GM12878 (cell line): ENCODE measurements around the gene CENPP. TPM values are rescaled to one million over a fixed set of nuclear protein-coding genes. Genes with fewer than 3 reads are reported as not detected.

Source experiments
- ATAC-seq: fragments of 200-7000 bp; cut with Tn5 transposase; 3 replicates; pipeline ENCODE4 v1.9.1; 2020; ENCODE audit warnings: mild to moderate bottlenecking, moderate library complexity
- BruUV-seq: library from RNA; stranded (reverse); fragments of 400-500 nt; replicated peaks from 2 replicates; lab custom pipeline; 2021; lab: Mats Ljungman, UMichigan
- CTCF ChIA-PET: fragments of 300-600 bp; sonication (Branson Sonifier 250); formaldehyde crosslinking; extraction: SDS; loops from one replicate; lab custom pipeline; 2021; ENCODE audit warnings: inconsistent platforms; lab: Yijun Ruan, JAX
- POLR2A ChIA-PET: fragments of 350-600 bp; formaldehyde crosslinking; extraction: SDS; loops from one replicate; lab custom pipeline; 2021; ENCODE audit warnings: inconsistent platforms; lab: Charles Lee
- RAD21 ChIA-PET: fragments of 300-600 bp; sonication (Branson Sonifier 250); formaldehyde crosslinking; loops from one replicate; lab custom pipeline; 2023; ENCODE audit warnings: antibody characterized with exemption; ENCODE audit not compliant: unreplicated experiment; lab: Charles Lee
- SMC1A ChIA-PET: fragments of 300-600 bp; sonication (Branson Sonifier 250); formaldehyde crosslinking; loops from one replicate; lab custom pipeline; 2023; ENCODE audit not compliant: unreplicated experiment, uncharacterized antibody; lab: Charles Lee
- DNase-seq: peaks from one replicate; pipeline ENCODE4 v3.0.0-alpha.2; 2011; ENCODE audit warnings: low read depth, low spot score
- FAIRE-seq: peaks from 3 replicates; lab custom pipeline; 2011; peaks lifted over from hg19 to GRCh38; lab: Jason Lieb, UNC
- H2AFZ ChIP-seq: 2 replicates; pipeline ENCODE4 v1.6.0; 2011; ENCODE audit warnings: low read depth, low read length, control low read depth; ENCODE audit not compliant: control insufficient read depth
- H3K27ac ChIP-seq: 2 replicates; pipeline ENCODE4 v1.5.1; 2011; ENCODE audit warnings: control low read depth; ENCODE audit not compliant: control insufficient read depth, insufficient read depth
- H3K27me3 ChIP-seq, 2 experiments: replicated peaks in 1 of 2; 2 replicates each; pipeline versions ENCODE4 v1.6.0 to v1.6.1; 2011; ENCODE audit warnings: low read length in 1 of 2; ENCODE audit not compliant: control insufficient read depth in 2 of 2, insufficient read depth in 2 of 2
- H3K36me3 ChIP-seq, 2 experiments: 2 replicates each; pipeline ENCODE4 v1.5.1; 2011; ENCODE audit warnings: low read length in 1 of 2; ENCODE audit not compliant: control insufficient read depth in 2 of 2, insufficient read depth in 2 of 2
- H3K4me1 ChIP-seq: 2 replicates; pipeline ENCODE4 v1.6.1; 2011; ENCODE audit warnings: mild to moderate bottlenecking, low read length, moderate library complexity, mixed read lengths; ENCODE audit not compliant: control insufficient read depth, insufficient read depth
- H3K4me2 ChIP-seq: 2 replicates; pipeline ENCODE4 v1.6.0; 2011; ENCODE audit warnings: control low read depth; ENCODE audit not compliant: control insufficient read depth, insufficient read depth
- H3K4me3 ChIP-seq: fragments of 200-600 bp; sonication (generic); 2 replicates; pipeline ENCODE4 v1.5.1; 2016
- H3K79me2 ChIP-seq: 2 replicates; pipeline ENCODE4 v1.6.0; 2011; ENCODE audit warnings: low read length; ENCODE audit not compliant: control insufficient read depth, insufficient read depth
- H3K9ac ChIP-seq: 2 replicates; pipeline ENCODE4 v1.8.0; 2011; ENCODE audit warnings: low read length, control low read depth, mixed read lengths; ENCODE audit not compliant: control insufficient read depth, insufficient read depth
- H3K9me3 ChIP-seq: replicated peaks from 3 replicates; pipeline ENCODE4 v1.5.1; 2011; ENCODE audit warnings: mild to moderate bottlenecking, low read length; ENCODE audit not compliant: control insufficient read depth, insufficient read depth
- H4K20me1 ChIP-seq: 2 replicates; pipeline ENCODE4 v1.6.0; 2011; ENCODE audit not compliant: control insufficient read depth, insufficient read depth
- ATF2 ChIP-seq: IDR thresholded peaks from 2 replicates; pipeline ENCODE4 v1.6.1; 2012; ENCODE audit warnings: low read length, inconsistent platforms
- ATF3 ChIP-seq: IDR thresholded peaks from 2 replicates; pipeline ENCODE4 v1.6.1; 2011; ENCODE audit warnings: low read depth, mild to moderate bottlenecking, low read length, moderate library complexity, borderline replicate concordance; ENCODE audit errors: extremely low read depth
- CREB1 ChIP-seq: IDR thresholded peaks from 2 replicates; pipeline ENCODE4 v1.6.1; 2012; ENCODE audit warnings: low read depth, mild to moderate bottlenecking, inconsistent platforms
- DPF2 ChIP-seq: fragments of 450-650 bp; IDR thresholded peaks from 2 replicates; pipeline ENCODE4 v1.6.1; 2017; ENCODE audit warnings: mild to moderate bottlenecking
- HDAC2 ChIP-seq: fragments of 200-600 bp; sonication (generic); IDR thresholded peaks from 2 replicates; pipeline ENCODE4 v1.6.1; 2017
- IKZF1 ChIP-seq: fragments of 450-650 bp; conservative IDR thresholded peaks from 2 replicates; pipeline ENCODE4 v1.6.1; 2017; ENCODE audit warnings: antibody characterized with exemption, mild to moderate bottlenecking
- JUND ChIP-seq: IDR thresholded peaks from 2 replicates; pipeline ENCODE4 v1.6.1; 2012; ENCODE audit warnings: low read depth, mild to moderate bottlenecking, low read length, improper control_type of control experiment, moderate library complexity
- LARP7 ChIP-seq: fragments of 450-650 bp; IDR thresholded peaks from 2 replicates; pipeline ENCODE4 v1.6.1; 2017; ENCODE audit warnings: mild to moderate bottlenecking
- MAX ChIP-seq: IDR thresholded peaks from 2 replicates; pipeline ENCODE4 v1.6.1; 2012; ENCODE audit warnings: low read depth, low read length, improper control_type of control experiment
- NKRF ChIP-seq: fragments of 450-650 bp; conservative IDR thresholded peaks from 2 replicates; pipeline ENCODE4 v1.6.1; 2017; ENCODE audit warnings: mild to moderate bottlenecking, moderate library complexity
- POLR2A ChIP-seq: IDR thresholded peaks from 2 replicates; pipeline ENCODE4 v1.6.1; 2011; ENCODE audit warnings: low read depth, mild to moderate bottlenecking, low read length
- POLR2AphosphoS5 ChIP-seq: IDR thresholded peaks from 2 replicates; pipeline ENCODE4 v1.6.1; 2011; ENCODE audit warnings: mild to moderate bottlenecking, low read length, inconsistent platforms
- SKIL ChIP-seq: fragments of 450-650 bp; IDR thresholded peaks from 2 replicates; pipeline ENCODE4 v1.6.1; 2017; ENCODE audit warnings: mild to moderate bottlenecking, low read depth, inconsistent platforms; ENCODE audit not compliant: poor library complexity, severe bottlenecking
- SP1 ChIP-seq: IDR thresholded peaks from one replicate; pipeline ENCODE4 v1.6.1; 2011; ENCODE audit warnings: low read depth, low read length
- SREBF2 ChIP-seq: IDR thresholded peaks from 2 replicates; pipeline ENCODE4 v1.6.1; 2012; ENCODE audit warnings: mild to moderate bottlenecking, low read length
- SUPT20H ChIP-seq: IDR thresholded peaks from 2 replicates; pipeline ENCODE4 v1.6.1; 2011; ENCODE audit warnings: low read depth, mild to moderate bottlenecking, low read length, moderate library complexity, borderline replicate concordance; ENCODE audit not compliant: control insufficient read depth
- WGBS: methylation state at CpG from one replicate; pipeline ENCODE4 v1.1.6; 2016; ENCODE audit warnings: low lambda C conversion rate; ENCODE audit not compliant: insufficient replicate concordance, insufficient coverage; ENCODE audit errors: missing lambda C conversion rate; 5-methylcytosine and 5-hydroxymethylcytosine counted together
- in situ Hi-C: fragments of 300-500 bp; cut with MboI; formaldehyde crosslinking; loops from 9 replicates; pipeline ENCODE4 v1.14.3; 2018; ENCODE audit warnings: mixed read lengths
- intact Hi-C: fragments of 100-400 bp; cut with micrococcal nuclease; formaldehyde crosslinking; loops from one replicate; pipeline ENCODE4 v1.14.2; 2022; ENCODE audit not compliant: unreplicated experiment
- polyA plus RNA-seq, 11 experiments: library from polyadenylated mRNA; depleted of rRNA in 4 of 11; unstranded in 6 of 11; stranded (reverse) in 5 of 11; fragments of >200 nt; fragmentation: Nextera tagmentation in 4 of 11; fragmentation: Illumina TruSeq in 1 of 11; extraction: Ambion mirVana in 4 of 11; extraction: Trizol in 1 of 11; gene quantifications; 1 replicate in 1 of 11; 2 replicates in 10 of 11; pipeline versions ENCODE4 v1.2.1 to v1.2.3, GENCODE V29; 2011 to 2016; ENCODE audit warnings: inconsistent platforms in 2 of 11, missing spikeins in 2 of 11, low read depth in 1 of 11
- total RNA-seq, 4 experiments: library from RNA; depleted of rRNA in 3 of 4; stranded (reverse); fragments of >200 nt in 3 of 4; fragmentation: Illumina TruSeq in 1 of 4; extraction: Trizol in 1 of 4; gene quantifications; 2 replicates each; pipeline versions ENCODE4 v1.2.1 to v1.2.3, GENCODE V29; 2013 to 2021

The CENPP gene
- total and polyA plus RNA-seq, 10 of the 15 experiments (the other 5 are each of a cell fraction or from before 2014, with no cell fraction given), result 9.4 to 31.4 (median 19.8) TPM

GRCh38 chr9:92353051-92353450 lies 27.3 kb downstream of the CENPP start:
- Histone ChIP-seq H3K9ac (no peak overlapping the region), H2AFZ (no peak overlapping the region), H3K9me3 (no peaks in the 10 kb centered on the region; the same call in 1 of the 3 replicates), H3K79me2 (no peaks in the 10 kb centered on the region), H3K27ac (no peak overlapping the region), H3K4me2 (no peak overlapping the region), H4K20me1 (no peaks in the 10 kb centered on the region), H3K4me1 (no peaks in the 10 kb centered on the region), H3K27me3 (no peaks in the 10 kb centered on the region), H3K4me3 (no peak overlapping the region), H3K36me3 (no peaks in the 10 kb centered on the region; a peak in 1 of 4 replicates)
- in situ Hi-C loops, result no loop called here
- no TSS peak for BruUV-seq
- FAIRE-seq (no peak), ATAC-seq (no peak), DNase-seq (no peak)
- intact Hi-C loops, result no loop called here
- SMC1A ChIA-PET, result no interaction called here
- RAD21 ChIA-PET, result no interaction called here
- CTCF ChIA-PET, result no interaction called here
- TF ChIP-seq SKIL (no peak), LARP7 (no peak), MAX (no peak), NKRF (no peak), SREBF2 (no peak), CREB1 (no peak), SUPT20H (no peak), HDAC2 (no peak), ATF3 (no peak), IKZF1 (no peak), JUND (no peak), DPF2 (no peak), POLR2A (no peak), SP1 (no peak), POLR2AphosphoS5 (no peak), ATF2 (no peak)
- WGBS, result 68% methylated on average over 6 of the region's 6 CpGs
- POLR2A ChIA-PET, result no interaction called here
